Left ventricle myocardium inferior (tissue), 1 donor: ENCODE measurements around the gene TMEM250. TPM values are rescaled to one million over a fixed set of nuclear protein-coding genes. Genes with fewer than 3 reads are reported as not detected.
"Not testable (repeated sequence)": the region's sequence is repeated elsewhere in the genome, so short reads cannot be mapped to it uniquely, and the experiment has no call there.

Source experiments
- DNase-seq: peaks from one replicate; pipeline ENCODE4 v3.0.0-alpha.2; 2020
- H3K27ac ChIP-seq: fragments of 200-600 bp; replicated peaks from 2 replicates; pipeline ENCODE4 v1.8.0; 2021
- H3K27me3 ChIP-seq: fragments of 200-600 bp; 2 replicates; pipeline ENCODE4 v1.8.0; 2021; ENCODE audit warnings: low read depth
- H3K36me3 ChIP-seq: fragments of 200-600 bp; 2 replicates; pipeline ENCODE4 v1.8.0; 2021
- H3K4me1 ChIP-seq: fragments of 200-600 bp; 2 replicates; pipeline ENCODE4 v1.8.0; 2021
- H3K4me3 ChIP-seq: fragments of 200-600 bp; 2 replicates; pipeline ENCODE4 v1.8.0; 2021; ENCODE audit warnings: mild to moderate bottlenecking, moderate library complexity
- H3K9me3 ChIP-seq: fragments of 200-600 bp; replicated peaks from 2 replicates; pipeline ENCODE4 v1.8.0; 2021
- intact Hi-C: fragments of 100-400 bp; cut with micrococcal nuclease; formaldehyde crosslinking; loops from one replicate; pipeline ENCODE4 v1.11.0; 2022
- total RNA-seq: library from RNA; stranded (reverse); fragmentation: NEBNext Ultra II Directional; extraction: Animal tissue kit (Norgen Biotek cat#: 25700); gene quantifications from one replicate; pipeline ENCODE4 v1.2.1, GENCODE V29; 2021
- TF ChIP-seq, protein P1 (sequence below): fragments of 200-600 bp; IDR thresholded peaks from 2 replicates; pipeline ENCODE4 v1.8.0; 2021; ENCODE audit warnings: antibody characterized with exemption, mild to moderate bottlenecking, borderline replicate concordance
- donor health status: DM: no; HTN: yes; CAD: no; lungs with severe emphysema.

Gene TMEM250
- total RNA-seq, 1 donor from 2014 or later = 15.1 TPM

DNA sequence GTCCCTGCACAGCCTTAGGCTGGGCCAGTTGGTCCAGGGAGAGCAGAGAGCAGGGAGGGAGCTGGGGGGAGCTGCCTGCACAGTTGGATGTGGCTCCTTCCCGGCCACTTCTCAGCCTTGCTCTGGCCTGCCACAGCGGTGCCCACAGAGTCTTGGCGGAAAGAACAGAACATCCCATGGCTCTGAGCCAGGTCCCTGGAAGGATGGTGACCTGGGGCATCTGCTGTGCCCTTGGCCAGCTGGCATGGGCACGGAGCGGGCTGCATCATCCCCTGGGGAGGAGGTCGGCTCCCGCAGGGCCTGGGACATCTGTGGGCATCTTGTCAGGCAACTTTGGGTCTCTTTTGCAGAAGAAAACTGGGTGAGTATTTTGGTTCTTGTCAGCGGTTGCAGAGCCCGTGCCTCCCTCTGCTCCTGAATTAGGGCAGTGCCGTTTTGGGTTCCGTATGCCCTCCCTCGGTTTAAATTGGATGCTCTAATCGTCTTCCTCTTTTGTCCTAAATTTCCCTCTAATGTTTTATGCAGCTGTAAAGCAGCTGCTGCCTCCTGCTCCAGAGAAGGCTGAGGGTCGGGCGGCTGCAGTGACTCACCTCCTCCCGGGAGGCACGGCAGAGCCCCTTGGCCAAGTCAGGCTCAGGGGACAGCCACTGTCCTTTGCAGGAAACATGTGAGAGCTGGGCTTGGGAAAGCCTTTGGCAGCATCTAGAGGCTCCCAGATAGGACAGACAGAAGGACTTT, 13.1 kb downstream of the TMEM250 start:
- H3K27ac ChIP-seq = peak overlapping the region; percentile 77
- no peaks in the 10 kb centered on the region for H3K9me3 ChIP-seq
- no peaks in the 10 kb centered on the region for H3K27me3 ChIP-seq
- TF ChIP-seq, protein P1, sequence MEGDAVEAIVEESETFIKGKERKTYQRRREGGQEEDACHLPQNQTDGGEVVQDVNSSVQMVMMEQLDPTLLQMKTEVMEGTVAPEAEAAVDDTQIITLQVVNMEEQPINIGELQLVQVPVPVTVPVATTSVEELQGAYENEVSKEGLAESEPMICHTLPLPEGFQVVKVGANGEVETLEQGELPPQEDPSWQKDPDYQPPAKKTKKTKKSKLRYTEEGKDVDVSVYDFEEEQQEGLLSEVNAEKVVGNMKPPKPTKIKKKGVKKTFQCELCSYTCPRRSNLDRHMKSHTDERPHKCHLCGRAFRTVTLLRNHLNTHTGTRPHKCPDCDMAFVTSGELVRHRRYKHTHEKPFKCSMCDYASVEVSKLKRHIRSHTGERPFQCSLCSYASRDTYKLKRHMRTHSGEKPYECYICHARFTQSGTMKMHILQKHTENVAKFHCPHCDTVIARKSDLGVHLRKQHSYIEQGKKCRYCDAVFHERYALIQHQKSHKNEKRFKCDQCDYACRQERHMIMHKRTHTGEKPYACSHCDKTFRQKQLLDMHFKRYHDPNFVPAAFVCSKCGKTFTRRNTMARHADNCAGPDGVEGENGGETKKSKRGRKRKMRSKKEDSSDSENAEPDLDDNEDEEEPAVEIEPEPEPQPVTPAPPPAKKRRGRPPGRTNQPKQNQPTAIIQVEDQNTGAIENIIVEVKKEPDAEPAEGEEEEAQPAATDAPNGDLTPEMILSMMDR = no peak
- H3K4me1 ChIP-seq = peaks cover 71% of the 10 kb centered on the region
- intact Hi-C loops = no loop called here
- DNase-seq = peak; percentile 80
- peak overlapping the region; percentile 14 for H3K4me3 ChIP-seq
- no peaks in the 10 kb centered on the region for H3K36me3 ChIP-seq

DNA sequence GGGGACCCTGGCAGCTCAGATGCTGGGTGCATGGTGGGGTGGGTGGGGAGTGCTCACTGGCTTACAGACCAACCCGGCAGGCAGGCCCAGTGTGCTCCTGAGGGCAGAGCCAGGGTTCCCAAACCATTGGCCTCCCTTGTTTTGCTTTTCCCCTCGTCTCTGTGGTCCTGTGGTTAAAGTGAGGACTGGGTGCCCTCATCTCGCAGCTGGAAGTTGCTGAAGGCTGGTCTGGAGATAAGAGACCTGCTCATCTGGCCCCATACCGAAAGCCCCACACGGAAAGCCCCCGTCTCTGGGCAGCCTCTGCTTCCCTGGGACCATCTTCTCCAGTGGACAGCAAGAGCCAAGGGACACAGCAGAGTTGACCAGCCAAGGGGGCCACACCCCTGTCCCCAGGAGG, 13.8 kb downstream of the TMEM250 start:
- peaks cover 64% of the 10 kb centered on the region for H3K4me1 ChIP-seq
- TF ChIP-seq, protein P1 = no peak
- peak overlapping the region; percentile 77 for H3K27ac ChIP-seq

DNA sequence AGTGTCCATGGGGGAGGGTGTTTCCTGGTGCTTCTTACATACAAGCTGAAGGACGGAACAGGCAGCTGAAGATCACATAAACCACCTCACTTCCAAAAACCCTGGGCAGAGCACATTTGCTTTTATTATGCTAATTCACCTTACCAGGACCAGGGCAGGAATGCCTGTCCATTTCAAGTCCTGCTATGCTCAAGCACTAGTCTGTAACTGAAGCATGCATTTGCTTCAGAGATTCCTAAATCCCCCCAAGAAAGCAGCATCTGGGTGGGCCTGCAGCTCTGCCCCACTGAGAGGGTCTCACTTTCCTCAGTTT, 14.2 kb downstream of the TMEM250 start:
- intact Hi-C loops = no loop called here
- TF ChIP-seq, protein P1 = no peak
- Histone ChIP-seq H3K4me1 (peaks cover 60% of the 10 kb centered on the region), H3K36me3 (no peaks in the 10 kb centered on the region), H3K4me3 (no peak overlapping the region), H3K9me3 (no peaks in the 10 kb centered on the region), H3K27ac (no peak overlapping the region), H3K27me3 (no peaks in the 10 kb centered on the region)
- DNase-seq = no peak

More for the DNA sequence above, 13.8 kb downstream of the TMEM250 start:
- DNase-seq = no peak
- peak overlapping the region; percentile 14 for H3K4me3 ChIP-seq
- H3K36me3 ChIP-seq = no peaks in the 10 kb centered on the region
- no peaks in the 10 kb centered on the region for H3K27me3 ChIP-seq
- H3K9me3 ChIP-seq = no peaks in the 10 kb centered on the region
- intact Hi-C loops = no loop called here

DNA sequence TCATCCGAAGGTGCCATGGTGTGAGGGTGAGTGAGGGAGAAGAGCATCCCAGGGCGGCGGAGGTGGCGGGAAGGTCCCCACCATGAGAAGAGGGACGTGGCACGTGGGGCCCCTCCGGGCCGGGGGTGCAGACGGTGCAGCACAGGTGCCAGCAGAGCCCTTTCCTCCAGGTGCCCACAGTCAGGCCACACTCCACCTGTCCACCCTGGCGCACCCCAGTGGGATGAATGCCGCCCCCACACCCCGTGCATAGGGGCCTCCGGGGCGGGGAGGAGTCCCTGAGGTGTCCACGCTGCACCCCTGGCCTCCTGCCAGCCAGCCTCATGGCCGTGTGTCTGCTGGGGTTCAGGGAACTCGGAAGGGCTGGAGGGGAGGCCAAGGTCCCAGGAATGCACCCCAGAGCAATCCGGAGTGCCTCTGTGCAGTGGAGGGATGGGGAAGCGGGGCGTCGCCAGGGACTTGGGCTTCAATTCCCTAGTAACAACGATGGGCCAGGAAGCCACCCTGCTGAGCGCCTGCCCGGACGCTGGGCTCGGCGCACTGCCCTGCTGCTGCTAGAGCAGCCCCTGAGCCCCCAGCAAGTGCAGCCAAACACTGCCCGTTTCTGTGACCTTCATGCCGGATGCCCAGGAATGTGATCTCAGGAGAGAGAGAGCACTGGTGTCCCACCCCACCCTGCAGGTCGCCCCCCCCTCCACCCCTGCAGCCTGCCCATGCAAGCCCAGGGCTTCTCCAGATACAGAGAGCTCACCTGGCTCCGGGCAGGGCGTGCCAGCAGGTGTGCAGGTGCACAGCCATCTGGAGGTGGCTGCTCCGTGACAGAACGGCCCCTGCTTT, 14.8 kb downstream of the TMEM250 start:
- H3K4me1 ChIP-seq = peaks cover 59% of the 10 kb centered on the region
- no peaks in the 10 kb centered on the region for H3K27me3 ChIP-seq
- TF ChIP-seq, protein P1 = no peak
- no peak overlapping the region for H3K4me3 ChIP-seq
- intact Hi-C loops = no loop called here
- no peak for DNase-seq
- no peak overlapping the region for H3K27ac ChIP-seq
- no peaks in the 10 kb centered on the region for H3K36me3 ChIP-seq
- H3K9me3 ChIP-seq = no peaks in the 10 kb centered on the region

DNA sequence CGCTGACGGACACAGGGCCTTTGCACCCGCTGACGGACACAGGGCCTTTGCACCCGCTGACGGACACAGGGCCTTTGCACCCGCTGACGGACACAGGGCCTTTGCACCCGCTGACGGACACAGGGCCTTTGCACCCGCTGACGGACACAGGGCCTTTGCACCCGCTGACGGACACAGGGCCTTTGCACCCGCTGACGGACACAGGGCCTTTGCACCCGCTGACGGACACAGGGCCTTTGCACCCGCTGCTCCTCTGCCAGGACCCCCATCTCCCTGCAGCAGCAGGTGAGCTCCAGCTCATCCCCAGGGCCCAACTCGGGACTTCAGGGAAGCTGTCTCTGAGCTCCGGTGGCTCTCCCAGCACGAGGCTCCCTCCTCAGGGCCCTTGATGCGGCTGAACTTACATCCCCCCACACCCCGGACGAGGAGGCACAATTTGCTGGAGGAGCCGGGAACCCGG, 17.0 kb downstream of the TMEM250 start:
- DNase-seq, H3K4me3 ChIP-seq, H3K27ac ChIP-seq, H3K9me3 ChIP-seq, intact Hi-C loops, H3K36me3 ChIP-seq, H3K27me3 ChIP-seq: not testable (repeated sequence)
- H3K4me1 ChIP-seq = peaks cover 43% of the 10 kb centered on the region
